K562 (cell line): Measurements from ENCODE around the gene TSPAN14. TPM values are rescaled to one million over a fixed set of nuclear protein-coding genes. Genes with fewer than 3 reads are reported as not detected.

Source experiments
- CBX1 ChIP-seq: sonication (generic); IDR thresholded peaks from 2 replicates; pipeline ENCODE4 v1.6.1; 2016; ENCODE audit warnings: antibody characterized with exemption, low read depth, mild to moderate bottlenecking
- DMBX1 ChIP-seq: fragments of 250-450 bp; sonication (Bioruptor Pico); IDR thresholded peaks from 2 replicates; pipeline ENCODE4 v1.8.0; 2022; ENCODE audit warnings: inconsistent platforms, mild to moderate bottlenecking, moderate library complexity, borderline replicate concordance
- ESRRA ChIP-seq: fragments of 450-650 bp; IDR thresholded peaks from 2 replicates; pipeline ENCODE4 v1.6.1; 2014; ENCODE audit warnings: low read depth, mild to moderate bottlenecking, moderate library complexity, borderline replicate concordance
- LARP7 ChIP-seq: fragments of 450-650 bp; IDR thresholded peaks from 2 replicates; pipeline ENCODE4 v1.6.1; 2016
- LEF1 ChIP-seq: fragments of 450-650 bp; IDR thresholded peaks from 2 replicates; pipeline ENCODE4 v1.6.1; 2016; ENCODE audit warnings: mild to moderate bottlenecking
- MTA3 ChIP-seq: fragments of 450-650 bp; formaldehyde crosslinking; IDR thresholded peaks from 2 replicates; pipeline ENCODE4 v1.6.1; 2017; ENCODE audit warnings: mild to moderate bottlenecking, borderline replicate concordance
- NFATC3 ChIP-seq: fragments of 450-650 bp; IDR thresholded peaks from 2 replicates; pipeline ENCODE4 v1.6.1; 2017; ENCODE audit warnings: mild to moderate bottlenecking
- NR2C2 ChIP-seq, 2 experiments: fragments of 200-800 bp in 1 of 2; sonication (Bioruptor generic) in 1 of 2; sonication (generic) in 1 of 2; formaldehyde crosslinking in 1 of 2; IDR thresholded peaks; 2 replicates each; pipeline versions ENCODE4 v1.6.1 to v1.8.0; 2016 to 2022; ENCODE audit warnings: mild to moderate bottlenecking in 1 of 2, missing compliant biosample characterization in 1 of 2, missing genetic modification characterization in 1 of 2, missing genetic modification reagents in 1 of 2
- SMAD4 ChIP-seq: fragments of 250-450 bp; sonication (Bioruptor Pico); conservative IDR thresholded peaks from 2 replicates; pipeline ENCODE4 v1.8.0; 2021; ENCODE audit warnings: inconsistent platforms, mild to moderate bottlenecking, moderate library complexity
- TCF7L2 ChIP-seq: fragments of 150-350 bp; IDR thresholded peaks from 2 replicates; pipeline ENCODE4 v1.6.1; 2016; ENCODE audit warnings: low read depth, mild to moderate bottlenecking, low read length, moderate library complexity
- TRIM24 ChIP-seq, 2 experiments: fragments of 450-650 bp; IDR thresholded peaks; 2 replicates each; pipeline ENCODE4 v1.6.1; 2016
- polyA plus RNA-seq, 8 experiments: library from polyadenylated mRNA; depleted of rRNA in 4 of 8; stranded (reverse) in 5 of 8; unstranded in 3 of 8; fragments of >200 nt; fragmentation: Nextera tagmentation in 2 of 8; fragmentation: Illumina TruSeq in 1 of 8; extraction: Ambion mirVana in 2 of 8; extraction: Trizol in 1 of 8; gene quantifications; 2 replicates each; pipeline versions ENCODE4 v1.2.1 to v1.2.3, GENCODE V29; 2011 to 2014; ENCODE audit warnings: inconsistent platforms in 1 of 8, missing spikeins in 1 of 8
- total RNA-seq, 7 experiments: library from RNA; depleted of rRNA in 6 of 7; stranded (reverse); fragments of >200 nt in 6 of 7; fragmentation: Illumina TruSeq in 2 of 7; extraction: Trizol in 2 of 7; gene quantifications; 2 replicates each; pipeline versions ENCODE4 v1.2.1 to v1.2.3, GENCODE V29; 2011 to 2021; ENCODE audit warnings: low replicate concordance in 1 of 7
- TF ChIP-seq, protein P1 (sequence below): fragments of 450-650 bp; IDR thresholded peaks from 2 replicates; pipeline ENCODE4 v1.6.1; 2016

TSPAN14 gene
- total and polyA plus RNA-seq, 9 of the 15 experiments (the other 6 are each of a cell fraction or from before 2014, with no cell fraction given): 5.8 to 92.9 (median 23.3) TPM

GRCh38 chr10:80498833-80499741, 45.0 kb downstream of the TSPAN14 start (continued):
- TF ChIP-seq LARP7 (no peak), NR2C2 (CRISPR knock-in tag; IDR thresholded peaks at IDR 0.05) (peak; percentile 20; the same call in 1 of the 2 replicates), NR2C2 (tag; IDR thresholded peaks at IDR 0.05) (peak; percentile 47; the same call in 1 of the 2 replicates), NFATC3 (no peak), SMAD4 (peak; percentile 69; the same call in 1 of the 2 replicates), TCF7L2 (no peak), CBX1 (peak; percentile 67; the same call in 1 of the 2 replicates), ESRRA (peak; percentile 40; the same call in 1 of the 2 replicates), TRIM24 (IDR thresholded peaks at IDR 0.05) (peak; percentile 79 to 87), LEF1 (peak; percentile 70; the same call in 1 of the 2 replicates), DMBX1 (CRISPR knock-in tag) (peak; percentile 89), MTA3 (peak; percentile 61; the same call in 1 of the 2 replicates)
- TF ChIP-seq, protein P1, sequence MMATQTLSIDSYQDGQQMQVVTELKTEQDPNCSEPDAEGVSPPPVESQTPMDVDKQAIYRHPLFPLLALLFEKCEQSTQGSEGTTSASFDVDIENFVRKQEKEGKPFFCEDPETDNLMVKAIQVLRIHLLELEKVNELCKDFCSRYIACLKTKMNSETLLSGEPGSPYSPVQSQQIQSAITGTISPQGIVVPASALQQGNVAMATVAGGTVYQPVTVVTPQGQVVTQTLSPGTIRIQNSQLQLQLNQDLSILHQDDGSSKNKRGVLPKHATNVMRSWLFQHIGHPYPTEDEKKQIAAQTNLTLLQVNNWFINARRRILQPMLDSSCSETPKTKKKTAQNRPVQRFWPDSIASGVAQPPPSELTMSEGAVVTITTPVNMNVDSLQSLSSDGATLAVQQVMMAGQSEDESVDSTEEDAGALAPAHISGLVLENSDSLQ: peak; percentile 19; the same call in 1 of the 2 replicates
